ENCODE data around the gene ANKRD29. TPM values are rescaled to one million over a fixed set of nuclear protein-coding genes. Genes with fewer than 3 reads are reported as not detected.
A peak's percentile ranks its signal among the peaks of the same experiment; 100 is the strongest.

The ANKRD29 gene
- total and polyA plus RNA-seq, 2 experiments from 2014 or later = 6.6 to 36.6 TPM

- no peak overlapping the region for H3K4me3 ChIP-seq
- no peak for TF ChIP-seq CREB1 (CRISPR knock-in tag; IDR thresholded peaks at IDR 0.05; ENCODE audit: low read depth)
- no peak for DNase-seq (ENCODE audit: low spot score)
- H3K9me3 Mint-ChIP-seq = peaks cover 3% of the 10 kb centered on the region; the same call in 1 of the 3 replicates
- no peaks in the 10 kb centered on the region for H3K9me2 ChIP-seq (ENCODE audit: insufficient read depth)
- ATAC-seq = no peak
- peak overlapping the region; percentile 52; the same call in 1 of the 2 replicates for H2AFZ ChIP-seq
- no peak overlapping the region for H3K27ac ChIP-seq (ENCODE audit: low read depth)
- no peaks in the 10 kb centered on the region for H3F3A ChIP-seq (replicated peaks; ENCODE audit: low read depth)
- H3K79me2 ChIP-seq (replicated peaks; ENCODE audit: insufficient read depth) = no peaks in the 10 kb centered on the region
- H3K4me3 Mint-ChIP-seq = no peak overlapping the region
- H3K27me3 ChIP-seq (ENCODE audit: insufficient read depth) = no peaks in the 10 kb centered on the region
- no peaks in the 10 kb centered on the region for H4K20me1 ChIP-seq (replicated peaks; ENCODE audit: insufficient read depth)
- H3K36me3 ChIP-seq (ENCODE audit: insufficient read depth) = no peaks in the 10 kb centered on the region
- H3K4me2 ChIP-seq = no peak overlapping the region
- no peaks in the 10 kb centered on the region for H3K36me3 Mint-ChIP-seq (ENCODE audit: low read depth)
- no peak overlapping the region for H3K27ac Mint-ChIP-seq
- no peaks in the 10 kb centered on the region for H3K4me1 Mint-ChIP-seq
- H3K27me3 Mint-ChIP-seq (ENCODE audit: insufficient read depth, low read depth, poor library complexity) = no peaks in the 10 kb centered on the region
- H3K4me1 ChIP-seq (ENCODE audit: insufficient read depth) = no peaks in the 10 kb centered on the region; the same call in 1 of the 2 replicates
These were observed 67.1 kb downstream of the ANKRD29 start for GRCh38 chr18:23595591-23595990.

- no peaks in the 10 kb centered on the region for H3K27me3 Mint-ChIP-seq (ENCODE audit: insufficient read depth, low read depth, poor library complexity)
- TF ChIP-seq REST (IDR thresholded peaks at IDR 0.05; ENCODE audit: unreplicated experiment) = no peak
- no peak for TF ChIP-seq CREB1 (CRISPR knock-in tag; IDR thresholded peaks at IDR 0.05; ENCODE audit: low read depth)
- no peak for TF ChIP-seq ETS1 (IDR thresholded peaks at IDR 0.05)
- TF ChIP-seq ZNF114 (CRISPR knock-in tag; IDR thresholded peaks at IDR 0.05) = no peak
- TF ChIP-seq NANOG (IDR thresholded peaks at IDR 0.05; ENCODE audit: borderline replicate concordance) = no peak
- TF ChIP-seq ZNF331 (CRISPR knock-in tag; IDR thresholded peaks at IDR 0.05; ENCODE audit: low read depth) = no peak
- no peak for TF ChIP-seq POLR2AphosphoS5 (IDR thresholded peaks at IDR 0.05; ENCODE audit: low read depth)
- TF ChIP-seq STAT1 (IDR thresholded peaks at IDR 0.05; ENCODE audit: unreplicated experiment) = no peak
- TF ChIP-seq CTCF (conservative IDR thresholded peaks at IDR 0.05; ENCODE audit: low read depth in 2 of 2) = no peak
These were observed 69.0 kb downstream of the ANKRD29 start for GRCh38 chr18:23593720-23594119.

More at GRCh38 chr18:23593720-23594119, 69.0 kb downstream of the ANKRD29 start:
- H3K4me3 Mint-ChIP-seq = no peak overlapping the region
- no peaks in the 10 kb centered on the region for H3F3A ChIP-seq (replicated peaks; ENCODE audit: low read depth)
- ATAC-seq (no peak), DNase-seq (ENCODE audit: low spot score) (no peak)
- no peaks in the 10 kb centered on the region for H3K36me3 Mint-ChIP-seq (ENCODE audit: low read depth)
- no peaks in the 10 kb centered on the region for H3K4me1 Mint-ChIP-seq
- no peaks in the 10 kb centered on the region for H3K79me2 ChIP-seq (replicated peaks; ENCODE audit: insufficient read depth)
- no peak overlapping the region for H3K4me3 ChIP-seq
- no peak overlapping the region for H2AFZ ChIP-seq
- no peak overlapping the region for H3K4me2 ChIP-seq
- no peak overlapping the region for H3K27ac ChIP-seq (ENCODE audit: low read depth)
- no peaks in the 10 kb centered on the region for H3K36me3 ChIP-seq (ENCODE audit: insufficient read depth)
- 0 out of 2 replicates have a peak, but pooled peaks cover 4% of the 10 kb centered on the region for H3K9me2 ChIP-seq (ENCODE audit: insufficient read depth)
- H4K20me1 ChIP-seq (replicated peaks; ENCODE audit: insufficient read depth) = no peaks in the 10 kb centered on the region
- H3K4me1 ChIP-seq (ENCODE audit: insufficient read depth) = peaks cover 6% of the 10 kb centered on the region; the same call in 1 of the 2 replicates
- H3K9me3 Mint-ChIP-seq = peaks cover 3% of the 10 kb centered on the region; the same call in 1 of the 3 replicates
- no peaks in the 10 kb centered on the region for H3K27me3 ChIP-seq (ENCODE audit: insufficient read depth)
- no peak overlapping the region for H3K27ac Mint-ChIP-seq
